Smooth muscle cell (in vitro differentiated cells): ENCODE data around the gene SATL1. TPM values are rescaled to one million over a fixed set of nuclear protein-coding genes. Genes with fewer than 3 reads are reported as not detected.
"Not testable (repeated sequence)": the region's sequence is repeated elsewhere in the genome, so short reads cannot be mapped to it uniquely, and the experiment has no call there.

Experiments used
- DNase-seq: peaks from one replicate; lab custom pipeline; 2025; ENCODE audit not compliant: unreplicated experiment; lab: John Stamatoyannopoulos, UW
- H2AFZ ChIP-seq: fragments of 200-600 bp; sonication (generic); 2 replicates; pipeline ENCODE4 v1.6.0; 2016; ENCODE audit warnings: antibody characterized with exemption, low read depth, mild to moderate bottlenecking
- H3F3A ChIP-seq: fragments of 200-600 bp; sonication (generic); 2 replicates; pipeline ENCODE4 v1.6.0; 2017; ENCODE audit warnings: antibody characterized with exemption, low read depth
- H3K27ac ChIP-seq: fragments of 200-600 bp; sonication (generic); 2 replicates; pipeline ENCODE4 v1.5.1; 2016; ENCODE audit warnings: low read depth, mild to moderate bottlenecking
- H3K27me3 ChIP-seq: fragments of 200-600 bp; sonication (generic); 2 replicates; pipeline ENCODE4 v1.6.1; 2016; ENCODE audit warnings: low read depth, mild to moderate bottlenecking
- H3K36me3 ChIP-seq: fragments of 200-600 bp; sonication (generic); 2 replicates; pipeline ENCODE4 v1.5.1; 2016; ENCODE audit warnings: low read depth
- H3K4me1 ChIP-seq: fragments of 200-600 bp; sonication (generic); 2 replicates; pipeline ENCODE4 v1.5.1; 2016; ENCODE audit warnings: low read depth
- H3K4me2 ChIP-seq: fragments of 200-600 bp; sonication (generic); 2 replicates; pipeline ENCODE4 v1.6.0; 2016; ENCODE audit warnings: mild to moderate bottlenecking
- H3K4me3 ChIP-seq: fragments of 200-600 bp; sonication (generic); 2 replicates; pipeline ENCODE4 v1.5.1; 2016; ENCODE audit warnings: mild to moderate bottlenecking
- H3K79me2 ChIP-seq: fragments of 200-600 bp; sonication (generic); 2 replicates; pipeline ENCODE4 v1.6.0; 2016; ENCODE audit warnings: low read depth, mild to moderate bottlenecking
- H3K9ac ChIP-seq: fragments of 200-600 bp; sonication (generic); 2 replicates; pipeline ENCODE4 v1.6.0; 2016; ENCODE audit warnings: low read depth
- H3K9me3 ChIP-seq: fragments of 200-600 bp; sonication (generic); replicated peaks from 2 replicates; pipeline ENCODE4 v1.5.1; 2016; ENCODE audit warnings: low read depth
- H4K20me1 ChIP-seq: fragments of 200-600 bp; sonication (generic); 2 replicates; pipeline ENCODE4 v1.6.0; 2016; ENCODE audit warnings: low read depth
- CTCF ChIP-seq: fragments of 200-600 bp; sonication (generic); IDR thresholded peaks from 2 replicates; pipeline ENCODE4 v1.5.1; 2017; ENCODE audit warnings: borderline replicate concordance, mild to moderate bottlenecking, antibody characterized with exemption; ENCODE audit not compliant: insufficient read depth, poor library complexity, severe bottlenecking
- WGBS: methylation state at CpG from one replicate; pipeline ENCODE4 v1.1.7; 2016; ENCODE audit warnings: low lambda C conversion rate; 5-methylcytosine and 5-hydroxymethylcytosine counted together
- polyA plus RNA-seq: library from polyadenylated mRNA; unstranded; fragments of >200 nt; fragmentation: Nextera tagmentation; extraction: Ambion mirVana; gene quantifications from 2 replicates; pipeline ENCODE4 v1.2.1, GENCODE V29; 2016
- total RNA-seq: library from RNA; depleted of rRNA; stranded (reverse); fragments of >200 nt; gene quantifications from 2 replicates; pipeline ENCODE4 v1.2.3, GENCODE V29; 2014

SATL1 gene
- total RNA-seq (0.09 TPM in 1 of 2 replicates, not detected in the other), polyA plus RNA-seq (0.06 and 0.11 TPM in 2 replicates)

GRCh38 chrX:85243761-85244449 lies at the start of gene SATL1, which contains the start of gene ZNF711:
SATL1 (minus strand) TSS chrX:85243779; CDS start chrX:85108968, 134,811 bp downstream.
ZNF711 (plus strand) TSS chrX:85243991; CDS start chrX:85247573, 3,582 bp downstream.
- H3K36me3 ChIP-seq: no peaks in the 10 kb centered on the region
- H3K4me3 ChIP-seq: peak within 1 kb of the TSS; percentile 67
- peak within 1 kb of the TSS; percentile 76 for H3K9ac ChIP-seq
- H4K20me1 ChIP-seq: peaks cover 6% of the 10 kb centered on the region
- peak within 1 kb of the TSS; percentile 82 for H3K4me2 ChIP-seq
- no peaks in the 10 kb centered on the region for H3K4me1 ChIP-seq
- 51% methylated on average over 65 of the region's 65 CpGs for WGBS
- H3F3A ChIP-seq: no peaks in the 10 kb centered on the region
- peak within 1 kb of the TSS; percentile 68 for H3K27ac ChIP-seq
- peaks cover 17% of the 10 kb centered on the region for H3K79me2 ChIP-seq
- H3K27me3 ChIP-seq: no peaks in the 10 kb centered on the region
- H2AFZ ChIP-seq: peak within 1 kb of the TSS; percentile 79
- no peak for TF ChIP-seq CTCF
- DNase-seq: peak; percentile 16
- H3K9me3 ChIP-seq: no peaks in the 10 kb centered on the region

- H3K4me1 ChIP-seq: no peaks in the 10 kb centered on the region
- H3K9me3 ChIP-seq: no peaks in the 10 kb centered on the region
- H3K4me2 ChIP-seq: no peak overlapping the region
- no peak for DNase-seq
- H3K27me3 ChIP-seq: no peaks in the 10 kb centered on the region
- no peak overlapping the region for H3K9ac ChIP-seq
- no peak for TF ChIP-seq CTCF
- H4K20me1 ChIP-seq: no peaks in the 10 kb centered on the region
- H2AFZ ChIP-seq: no peak overlapping the region
- 89% methylated on average over 7 of the region's 7 CpGs for WGBS
- H3K4me3 ChIP-seq: no peak overlapping the region
- no peaks in the 10 kb centered on the region for H3K79me2 ChIP-seq
- H3K36me3 ChIP-seq: no peaks in the 10 kb centered on the region
- H3K27ac ChIP-seq: no peak overlapping the region
- no peaks in the 10 kb centered on the region for H3F3A ChIP-seq
Measured at GRCh38 chrX:85288992-85289723, 45.6 kb upstream of the SATL1 start.

GRCh38 chrX:85285286-85285685 lies 41.7 kb upstream of the SATL1 start:
- H3K4me3 ChIP-seq, H3K4me2 ChIP-seq, H3K36me3 ChIP-seq, H3K9me3 ChIP-seq, DNase-seq, H3K79me2 ChIP-seq, H3K4me1 ChIP-seq, H3K27ac ChIP-seq, H4K20me1 ChIP-seq, H3K9ac ChIP-seq, H2AFZ ChIP-seq, H3F3A ChIP-seq, H3K27me3 ChIP-seq: not testable (repeated sequence)
- 86% methylated on average over 6 of the region's 6 CpGs for WGBS

GRCh38 chrX:85244450-85245211 lies 1.1 kb upstream of the SATL1 start:
- Histone ChIP-seq H3K9ac (peak overlapping the region; percentile 76), H3F3A (no peaks in the 10 kb centered on the region), H4K20me1 (peaks cover 7% of the 10 kb centered on the region), H3K4me2 (peak overlapping the region; percentile 82), H3K4me1 (no peaks in the 10 kb centered on the region), H2AFZ (peak overlapping the region; percentile 79), H3K27ac (peak overlapping the region; percentile 68), H3K9me3 (no peaks in the 10 kb centered on the region), H3K79me2 (peaks cover 21% of the 10 kb centered on the region), H3K4me3 (peak overlapping the region; percentile 67), H3K36me3 (no peaks in the 10 kb centered on the region), H3K27me3 (no peaks in the 10 kb centered on the region)
- no peak for TF ChIP-seq CTCF
- DNase-seq: peak; percentile 9
- WGBS: 43% methylated on average over 38 of the region's 42 CpGs
